Ectodermal cell (in vitro differentiated cells): ENCODE measurements around the gene SGF29.
"Not testable (repeated sequence)": the region's sequence is repeated elsewhere in the genome, so short reads cannot be mapped to it uniquely, and the experiment has no call there.

Experiments
- H3K27ac ChIP-seq: 2 replicates; pipeline ENCODE4 v1.7.0; 2013; ENCODE audit warnings: mild to moderate bottlenecking, low read depth, low read length; ENCODE audit not compliant: insufficient read depth, poor library complexity, severe bottlenecking
- H3K27me3 ChIP-seq: 2 replicates; pipeline ENCODE4 v1.7.0; 2013; ENCODE audit warnings: mild to moderate bottlenecking, low read length; ENCODE audit not compliant: insufficient read depth, control insufficient read depth, poor library complexity, severe bottlenecking
- H3K36me3 ChIP-seq: one replicate; pipeline ENCODE4 v1.7.0; 2013; ENCODE audit warnings: low read length; ENCODE audit not compliant: control insufficient read depth, insufficient read depth
- H3K4me1 ChIP-seq: one replicate; pipeline ENCODE4 v1.7.0; 2013; ENCODE audit warnings: low read length; ENCODE audit not compliant: control insufficient read depth, insufficient read depth
- H3K4me3 ChIP-seq: 2 replicates; pipeline ENCODE4 v1.7.0; 2013; ENCODE audit warnings: low read depth, low read length, control low read depth; ENCODE audit not compliant: insufficient read depth
- H3K9me3 ChIP-seq: 2 replicates; pipeline ENCODE4 v1.7.0; 2013; ENCODE audit warnings: mild to moderate bottlenecking, low read length, moderate library complexity; ENCODE audit not compliant: control insufficient read depth
- WGBS, 2 experiments: methylation state at CpG; one replicate each; pipeline ENCODE4 v1.1.7; 2013; ENCODE audit warnings: missing lambda C conversion rate in 2 of 2; 5-methylcytosine and 5-hydroxymethylcytosine counted together

The SGF29 gene

DNA sequence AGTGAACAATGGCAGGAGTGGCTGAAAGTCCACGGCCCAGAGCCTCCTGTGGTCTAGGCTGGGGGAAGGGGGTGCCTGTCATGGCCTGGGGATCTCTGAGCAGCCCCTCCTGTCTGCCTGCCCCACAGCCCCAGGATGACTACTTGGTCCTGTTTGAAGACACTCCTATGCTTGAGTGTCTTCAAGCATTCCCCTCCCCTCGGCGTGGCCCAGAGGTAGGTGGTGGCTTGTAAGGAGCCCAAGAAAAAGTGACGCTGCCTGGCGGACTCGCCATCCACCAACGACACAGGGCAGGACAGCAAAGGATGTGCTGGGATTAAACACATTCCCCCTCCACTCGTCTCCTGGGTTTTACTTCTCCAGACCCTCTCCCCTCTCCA, 50.5 kb downstream of the SGF29 start:
- H3K27me3 ChIP-seq = no peaks in the 10 kb centered on the region
- H3K27ac ChIP-seq = no peak overlapping the region
- H3K9me3 ChIP-seq = no peaks in the 10 kb centered on the region
- no peak overlapping the region for H3K4me3 ChIP-seq
- H3K4me1 ChIP-seq = no peaks in the 10 kb centered on the region
- H3K36me3 ChIP-seq = no peaks in the 10 kb centered on the region
- WGBS, 2 experiments = 80 to 81% methylated on average over 8 of the region's 8 CpGs

DNA sequence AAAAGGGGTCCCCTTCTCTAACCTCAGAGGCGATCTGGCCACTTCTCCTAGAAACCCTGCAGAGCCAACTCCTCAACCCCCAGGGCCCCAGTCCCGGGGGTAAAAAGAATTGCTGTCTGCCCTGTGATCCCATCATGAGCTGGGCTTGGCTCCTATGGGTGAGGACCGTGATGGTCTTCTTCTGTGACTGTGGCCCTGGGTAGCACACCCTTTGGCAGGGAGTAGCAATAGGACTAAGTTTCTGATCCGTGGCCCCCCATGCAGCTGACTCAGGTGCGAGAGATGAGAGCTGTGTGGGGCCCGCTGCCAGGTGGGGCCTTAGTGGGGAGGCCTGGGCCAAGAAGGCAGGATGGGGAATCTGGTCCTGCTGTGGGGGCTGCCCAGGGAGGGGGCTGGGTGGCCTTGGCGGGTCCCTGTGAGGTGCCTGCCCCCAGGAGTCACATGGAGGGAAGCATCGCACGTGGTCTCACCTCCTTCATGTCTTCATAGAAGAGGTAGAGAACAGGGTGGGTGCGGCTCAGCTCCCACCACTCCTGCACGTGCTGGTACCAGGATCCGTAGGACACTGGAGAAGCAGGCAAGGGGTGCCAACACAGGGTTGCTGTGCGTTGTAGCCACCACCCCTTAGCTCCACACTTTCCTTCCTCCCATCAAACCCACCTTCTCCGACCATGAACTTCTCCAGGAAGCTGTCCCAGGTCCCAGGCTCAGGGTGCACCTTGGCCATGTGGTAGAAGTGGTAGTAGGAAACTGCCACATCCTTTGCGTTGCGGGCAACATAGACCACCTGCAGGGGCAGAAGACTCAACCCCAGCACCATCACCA, 52.8 kb downstream of the SGF29 start:
- H3K36me3 ChIP-seq = no peaks in the 10 kb centered on the region
- H3K9me3 ChIP-seq = no peaks in the 10 kb centered on the region
- no peaks in the 10 kb centered on the region for H3K27me3 ChIP-seq
- no peaks in the 10 kb centered on the region for H3K4me1 ChIP-seq
- no peak overlapping the region for H3K27ac ChIP-seq
- WGBS, 2 experiments = 87 to 90% methylated on average over 16 of the region's 16 CpGs
- H3K4me3 ChIP-seq = no peak overlapping the region

DNA sequence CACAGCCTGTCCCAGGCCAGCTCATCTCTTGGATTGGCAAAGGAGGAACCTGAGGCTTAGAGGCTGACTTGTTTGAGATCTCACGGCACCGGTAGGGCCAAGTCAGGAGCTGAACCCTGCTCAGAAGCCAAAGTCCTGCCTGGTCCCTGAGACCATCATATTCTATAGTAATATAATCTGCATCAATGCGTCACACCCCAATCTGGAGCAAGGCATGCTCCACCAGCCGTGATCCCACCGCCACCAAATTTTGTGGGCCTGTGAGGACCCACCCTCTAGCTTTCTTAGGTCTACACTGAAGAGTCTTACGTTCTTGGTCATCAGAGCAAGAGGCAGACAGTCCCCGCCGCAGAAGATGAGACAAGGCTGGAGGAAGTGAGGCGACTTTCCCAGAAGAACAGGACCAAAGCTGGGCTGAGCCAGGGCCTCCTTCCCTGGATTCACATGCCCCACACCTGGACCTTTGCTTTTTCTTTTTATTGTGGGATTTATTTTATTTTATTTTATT, 53.5 kb downstream of the SGF29 start:
- H3K9me3 ChIP-seq = no peaks in the 10 kb centered on the region
- H3K4me1 ChIP-seq = no peaks in the 10 kb centered on the region
- no peaks in the 10 kb centered on the region for H3K36me3 ChIP-seq
- H3K4me3 ChIP-seq = no peak overlapping the region
- H3K27me3 ChIP-seq = no peaks in the 10 kb centered on the region
- WGBS, 2 experiments = 94 to 95% methylated on average over 9 of the region's 9 CpGs
- H3K27ac ChIP-seq = no peak overlapping the region

GRCh38 chr16:28607681-28608495, 54.2 kb downstream of the SGF29 start:
- H3K9me3 ChIP-seq, H3K36me3 ChIP-seq, H3K27ac ChIP-seq, H3K4me3 ChIP-seq, H3K27me3 ChIP-seq, H3K4me1 ChIP-seq: not testable (repeated sequence)
- WGBS, 2 experiments = 91 to 92% methylated on average over 8 of the region's 10 CpGs

DNA sequence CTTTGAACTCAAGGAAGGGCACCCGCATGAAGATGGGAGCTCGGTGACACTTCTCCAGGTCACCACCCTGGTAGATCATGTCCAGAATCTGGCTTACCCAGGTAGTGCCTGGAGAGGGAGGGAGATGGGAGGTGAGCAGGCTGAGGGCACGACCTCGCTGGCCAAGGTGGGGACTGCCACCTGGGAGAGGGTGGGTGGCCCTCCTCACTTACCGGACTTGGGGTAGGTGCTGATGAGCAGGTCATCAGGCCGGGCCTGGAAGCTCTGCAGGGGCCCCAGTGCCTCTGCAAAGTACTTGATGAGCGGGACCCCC, 54.7 kb downstream of the SGF29 start:
- not testable (repeated sequence) for H3K36me3 ChIP-seq, H3K27me3 ChIP-seq, H3K4me1 ChIP-seq, H3K4me3 ChIP-seq, H3K27ac ChIP-seq, H3K9me3 ChIP-seq
- WGBS, 2 experiments = 91 to 93% methylated on average over 4 of the region's 7 CpGs

DNA sequence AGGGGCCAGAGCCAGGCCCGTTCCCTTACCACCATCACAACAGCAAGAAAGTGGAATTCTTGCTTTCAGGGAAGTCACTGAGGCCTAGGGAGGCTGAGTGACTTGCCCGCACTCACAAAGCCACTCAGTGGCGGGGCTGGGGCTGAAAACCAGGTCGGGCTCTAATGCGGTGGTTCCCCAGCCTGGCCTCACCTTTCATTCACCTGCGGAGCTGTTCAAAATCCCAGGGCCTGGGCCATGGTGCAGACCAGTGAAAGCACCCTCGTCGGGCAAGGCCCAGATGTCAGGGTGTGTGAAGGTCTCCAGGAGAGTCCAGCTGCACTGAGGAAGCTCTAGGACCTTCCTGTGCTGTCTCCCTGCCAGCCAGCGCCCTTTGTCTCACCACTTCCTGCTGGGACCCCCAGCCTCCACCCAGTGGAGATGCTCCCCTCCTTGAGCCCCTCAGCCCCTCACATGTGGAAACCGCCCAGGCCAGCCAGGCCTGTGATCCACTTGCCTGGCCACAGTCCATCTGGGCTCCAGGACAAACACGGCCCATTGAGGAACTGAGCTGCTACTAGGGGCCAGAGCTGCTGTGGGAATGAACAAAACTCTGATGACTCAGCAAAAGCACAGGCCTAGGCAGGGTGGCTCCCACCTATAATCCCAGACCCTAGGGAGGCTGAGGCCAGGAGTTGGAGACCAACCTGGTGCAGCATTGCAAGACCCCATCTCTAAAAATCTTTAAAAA, 55.3 kb downstream of the SGF29 start:
- H3K4me3 ChIP-seq = not testable (repeated sequence)
- WGBS, 2 experiments = 87 to 91% methylated on average over 10 of the region's 11 CpGs

DNA sequence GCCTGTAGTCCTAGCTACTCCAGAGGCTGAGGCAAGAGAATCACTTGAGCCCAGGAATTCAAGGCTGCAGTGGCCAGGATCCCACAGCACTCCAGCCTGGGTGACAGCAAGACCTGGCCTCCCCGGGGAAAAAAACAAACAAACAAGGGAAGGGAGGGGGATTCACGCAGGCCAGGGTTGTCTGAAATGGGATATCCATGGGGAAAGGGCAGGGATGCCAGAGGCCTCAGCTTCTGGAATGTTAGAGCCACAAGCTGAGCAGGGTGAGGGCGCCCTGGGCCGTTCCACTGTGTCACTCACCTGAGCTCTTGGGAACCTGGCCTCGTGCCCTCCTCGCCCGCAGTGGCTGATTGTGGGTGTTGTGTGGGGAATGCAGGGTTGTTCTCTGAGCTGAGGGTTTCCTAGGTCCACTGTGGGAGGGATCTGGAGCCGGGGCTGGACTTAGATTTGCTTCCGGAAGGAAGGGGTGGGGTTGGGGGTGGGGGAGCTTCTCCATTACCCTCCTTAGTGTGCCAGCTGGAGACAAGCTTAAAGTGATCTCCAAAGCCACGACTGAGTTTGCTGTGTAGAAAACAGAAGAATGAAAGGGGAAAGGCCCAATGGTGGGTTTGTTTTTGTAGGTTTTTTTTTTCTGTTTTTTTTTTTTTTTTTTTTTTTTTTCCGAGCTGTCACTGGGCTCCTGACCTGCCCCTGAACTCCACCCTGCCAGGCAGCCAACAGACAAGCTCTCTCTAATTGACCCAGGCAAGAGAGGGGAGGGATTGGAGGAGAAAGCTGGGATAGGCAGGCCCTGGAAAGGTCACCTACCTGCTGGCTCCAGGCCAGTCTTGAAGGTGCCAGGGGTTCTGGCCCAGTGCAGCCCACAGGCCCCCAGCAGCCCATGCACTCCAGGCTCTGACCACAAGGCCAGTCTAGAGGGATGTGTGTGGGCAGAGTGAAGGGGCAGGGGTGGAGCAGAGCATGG, 56.2 kb downstream of the SGF29 start, which contains the start of gene SULT1A1:
TSS of gene SULT1A1 (minus strand) at position 414 of the 964 bp plus-strand sequence. CDS start 1,189 bp downstream, outside the sequence.
- H3K4me1 ChIP-seq = no peaks in the 10 kb centered on the region
- no peak within 1 kb of the TSS for H3K27ac ChIP-seq
- H3K27me3 ChIP-seq = no peaks in the 10 kb centered on the region
- H3K4me3 ChIP-seq = no peak within 1 kb of the TSS
- no peaks in the 10 kb centered on the region for H3K9me3 ChIP-seq
- no peaks in the 10 kb centered on the region for H3K36me3 ChIP-seq
- WGBS, 2 experiments = 55 to 59% methylated on average over 10 of the region's 11 CpGs

More for the DNA sequence above, 55.3 kb downstream of the SGF29 start:
- H3K36me3 ChIP-seq, H3K27me3 ChIP-seq, H3K4me1 ChIP-seq, H3K27ac ChIP-seq, H3K9me3 ChIP-seq: not testable (repeated sequence)

DNA sequence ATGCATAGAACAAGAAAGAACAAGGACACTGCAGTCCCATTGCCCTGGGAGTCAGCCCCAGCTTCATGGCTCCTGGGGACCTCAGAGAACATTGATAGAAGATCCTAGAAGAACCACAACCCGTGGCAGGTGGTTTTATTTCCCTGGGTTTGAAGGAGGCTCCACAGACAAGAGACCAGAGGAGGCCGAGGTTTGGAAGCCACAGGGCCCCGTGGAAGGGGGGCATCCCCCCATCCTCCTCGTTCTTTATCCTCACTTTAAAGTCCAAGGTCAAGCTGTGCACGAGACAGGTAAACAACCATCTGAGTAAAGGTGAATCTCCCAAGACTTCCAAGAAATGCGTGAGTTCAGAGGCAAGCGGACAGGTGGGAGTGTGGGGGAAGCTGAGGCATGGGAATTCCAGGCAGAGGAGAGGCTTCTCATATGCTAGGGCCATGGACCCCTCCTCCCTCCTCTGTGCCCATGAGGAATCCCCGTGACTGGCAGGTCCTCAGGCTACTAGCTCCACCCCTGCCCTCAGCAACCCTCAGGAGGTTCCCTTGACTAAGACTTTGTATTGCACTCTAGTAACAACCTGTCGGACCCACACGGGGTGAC, 57.0 kb downstream of the SGF29 start:
- Histone ChIP-seq H3K4me1 (no peaks in the 10 kb centered on the region), H3K9me3 (no peaks in the 10 kb centered on the region), H3K36me3 (no peaks in the 10 kb centered on the region), H3K27ac (no peak overlapping the region), H3K27me3 (no peaks in the 10 kb centered on the region), H3K4me3 (no peak overlapping the region)
- WGBS, 2 experiments = 89 to 91% methylated on average over 10 of the region's 10 CpGs
